GM21526 (cell line): ENCODE data around the gene TFDP2.
"Not testable (repeated sequence)": the region's sequence is repeated elsewhere in the genome, so short reads cannot be mapped to it uniquely, and the experiment has no call there.

Source experiments
- ATAC-seq: cut with Tn5 transposase; IDR thresholded peaks from one replicate; pipeline ENCODE4 v1.9.1; 2021; ENCODE audit warnings: moderate library complexity; ENCODE audit not compliant: unreplicated experiment, low FRiP score

Gene TFDP2

DNA sequence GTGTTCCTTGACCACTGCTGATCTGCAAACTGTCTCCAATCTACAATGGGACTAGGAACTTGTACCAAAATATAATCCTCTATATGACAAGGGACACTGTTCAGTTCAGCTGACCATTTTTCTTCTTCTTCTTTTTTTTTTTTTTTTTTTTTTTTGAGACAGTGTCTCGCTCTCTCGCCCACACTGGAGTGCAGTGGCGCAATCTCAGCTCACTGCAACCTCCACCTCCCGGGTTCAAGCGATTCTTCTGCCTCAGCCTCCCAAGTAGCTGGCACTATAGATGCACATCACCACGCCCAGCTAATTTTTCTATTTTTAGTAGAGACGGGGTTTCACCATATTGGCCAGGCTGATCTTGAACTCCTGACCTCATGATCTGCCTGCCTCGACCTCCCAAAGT lies 174.6 kb downstream of the TFDP2 start:
- ATAC-seq: not testable (repeated sequence)

DNA sequence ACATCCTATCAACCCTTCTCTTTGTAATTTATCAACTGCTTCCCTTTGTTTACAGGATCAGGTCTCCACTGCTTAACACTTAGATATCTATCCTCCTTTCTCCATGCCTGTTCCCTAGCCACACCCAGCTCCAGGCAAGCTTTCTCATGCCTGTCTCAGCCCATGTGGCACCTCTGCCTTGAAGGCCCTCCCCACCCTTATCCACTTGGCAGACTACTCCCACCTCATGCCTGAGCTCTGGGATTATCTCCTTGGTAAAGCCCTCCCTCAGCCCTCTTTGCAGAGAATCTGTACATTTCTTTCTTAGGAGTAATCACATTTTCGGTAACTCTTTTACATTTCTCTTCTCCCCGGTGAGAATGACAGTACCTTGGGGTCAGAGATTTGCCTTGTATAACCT lies 176.9 kb downstream of the TFDP2 start:
- ATAC-seq: no peak

DNA sequence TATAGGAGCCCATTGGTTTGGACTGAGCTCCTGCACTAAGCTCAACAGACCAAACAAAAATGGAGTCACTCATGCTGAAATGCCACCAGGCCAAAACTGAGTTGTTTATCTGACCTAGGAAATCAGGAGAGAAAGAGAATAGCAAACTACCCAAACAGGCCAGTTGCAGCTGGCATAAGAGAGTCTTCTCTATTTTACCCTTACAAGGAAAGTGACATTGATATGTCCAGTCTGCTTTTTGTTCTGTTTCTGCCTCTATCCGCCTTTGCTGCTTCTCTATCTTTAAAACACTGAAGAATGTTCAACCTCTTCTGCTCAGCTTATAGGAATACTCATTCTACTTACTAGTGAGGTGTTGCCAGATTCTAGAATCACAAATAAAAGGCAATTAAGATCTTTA lies 177.8 kb downstream of the TFDP2 start:
- ATAC-seq: no peak

DNA sequence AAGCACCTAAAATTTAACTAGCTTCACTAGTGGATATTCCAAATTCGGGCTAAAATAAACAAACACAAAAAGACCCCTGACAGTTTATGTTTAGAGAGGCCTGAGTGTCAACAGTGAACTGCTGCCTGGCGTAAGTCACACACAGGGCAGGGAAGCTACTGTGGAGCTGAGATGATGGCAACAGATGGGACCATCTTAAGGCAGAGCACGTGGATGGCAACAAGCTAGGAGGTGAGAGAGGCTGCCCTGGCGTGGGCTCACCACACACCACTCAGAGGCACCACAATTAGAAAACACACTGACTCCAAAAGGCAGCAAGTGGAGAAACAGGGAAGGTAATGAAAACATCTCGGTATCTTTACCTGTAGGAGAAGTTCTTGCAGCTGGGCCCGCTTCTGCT lies 179.6 kb downstream of the TFDP2 start:
- no peak for ATAC-seq

DNA sequence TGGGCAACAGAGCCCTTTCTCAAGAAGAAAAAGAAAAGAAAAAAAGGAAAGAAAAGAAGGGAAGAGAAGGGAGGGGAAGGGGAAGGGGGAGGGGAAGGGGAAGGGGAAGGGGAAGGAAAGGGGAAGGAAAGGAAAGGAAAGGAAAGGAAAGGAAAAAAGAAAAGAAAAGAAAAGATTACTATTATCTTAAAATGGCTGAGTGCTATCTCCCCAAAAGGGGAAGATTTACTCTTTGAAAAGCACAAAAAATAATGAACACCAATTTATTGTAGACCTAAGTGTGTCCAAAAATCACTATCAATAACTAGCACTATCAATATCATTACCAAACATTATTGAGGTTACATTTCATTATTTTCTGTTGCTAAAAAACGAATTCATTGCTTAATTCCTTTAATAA lies 183.9 kb downstream of the TFDP2 start:
- no peak for ATAC-seq

DNA sequence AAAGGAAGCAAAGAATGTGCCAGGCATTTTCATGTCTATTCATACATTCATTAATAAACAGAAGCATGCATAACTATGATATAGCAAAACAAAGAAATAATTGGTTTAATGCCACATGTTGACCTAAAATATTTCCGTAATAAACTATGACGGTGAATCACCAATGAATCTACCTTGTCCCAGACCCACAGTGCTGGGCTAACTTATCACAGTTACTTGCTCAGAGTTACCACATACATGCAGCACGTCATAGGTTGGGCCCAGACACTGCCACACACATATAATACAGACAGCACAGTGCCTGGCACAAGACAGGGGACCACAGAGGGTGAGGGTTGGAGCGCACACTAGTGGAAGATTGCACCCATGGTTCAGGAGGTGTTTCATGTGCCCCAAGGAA lies 186.0 kb downstream of the TFDP2 start:
- no peak for ATAC-seq

DNA sequence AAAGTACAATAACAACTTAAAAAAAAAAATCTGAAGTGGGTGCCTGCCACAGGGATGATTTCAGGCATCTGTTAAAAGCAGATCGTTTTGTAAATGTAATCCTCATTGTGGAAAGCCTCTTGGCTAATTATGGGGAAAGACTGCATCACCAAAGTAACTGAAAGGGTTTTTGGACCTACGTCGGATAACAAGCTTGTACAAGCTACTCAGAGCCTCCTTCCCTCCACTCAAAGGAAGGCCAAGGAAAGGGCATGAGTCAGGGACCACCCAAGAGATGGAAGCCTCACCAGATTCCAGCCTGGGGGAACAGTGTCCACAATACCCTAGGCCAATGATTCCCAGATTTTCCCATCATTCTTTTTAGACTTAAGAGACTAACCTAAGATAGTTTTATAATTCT lies 188.6 kb downstream of the TFDP2 start:
- no peak for ATAC-seq

DNA sequence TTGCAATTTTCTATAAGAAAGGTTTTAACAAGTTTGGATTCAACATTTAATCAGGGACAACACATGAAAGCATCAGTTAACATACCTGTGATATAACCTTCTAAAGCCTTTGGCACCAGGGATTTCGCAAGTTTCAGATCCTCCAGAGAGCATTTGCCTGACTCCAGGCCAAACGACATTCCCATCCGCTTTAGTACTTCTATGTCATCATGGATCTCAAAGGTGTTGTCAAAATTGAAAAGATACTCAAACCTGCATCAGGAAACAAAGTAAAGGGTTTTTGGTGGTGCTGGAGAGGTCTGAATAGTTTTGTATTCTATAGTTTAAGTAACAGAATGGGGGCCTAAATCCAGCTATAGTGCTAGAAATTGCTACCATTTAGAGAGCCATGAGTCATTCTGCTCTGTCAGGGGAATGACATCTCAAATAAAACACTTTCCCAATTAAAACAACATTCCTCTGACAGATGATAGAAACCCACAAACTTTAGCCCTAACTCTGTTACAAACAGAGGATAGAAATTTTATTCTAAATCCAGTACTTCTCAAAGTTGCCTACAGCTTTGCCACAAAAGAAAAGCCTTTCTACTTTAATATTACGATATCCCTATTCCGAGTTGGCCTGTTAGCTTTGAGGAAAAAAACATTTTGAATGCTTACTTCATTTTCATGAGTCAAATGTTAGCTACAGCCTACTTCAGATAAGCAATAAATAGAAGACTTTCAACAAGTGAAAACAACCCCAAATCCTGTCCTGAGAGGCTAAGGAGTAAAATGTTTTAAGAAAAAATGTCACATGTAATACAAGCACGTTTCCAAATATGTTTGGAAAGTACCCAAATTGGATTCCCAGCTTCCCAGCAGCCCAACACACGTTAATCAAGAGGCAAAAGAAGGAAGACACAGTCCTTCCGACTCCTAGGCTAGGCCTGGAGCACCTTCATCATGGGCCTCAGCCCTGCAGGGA lies 189.5 kb downstream of the TFDP2 start:
- ATAC-seq: no peak

DNA sequence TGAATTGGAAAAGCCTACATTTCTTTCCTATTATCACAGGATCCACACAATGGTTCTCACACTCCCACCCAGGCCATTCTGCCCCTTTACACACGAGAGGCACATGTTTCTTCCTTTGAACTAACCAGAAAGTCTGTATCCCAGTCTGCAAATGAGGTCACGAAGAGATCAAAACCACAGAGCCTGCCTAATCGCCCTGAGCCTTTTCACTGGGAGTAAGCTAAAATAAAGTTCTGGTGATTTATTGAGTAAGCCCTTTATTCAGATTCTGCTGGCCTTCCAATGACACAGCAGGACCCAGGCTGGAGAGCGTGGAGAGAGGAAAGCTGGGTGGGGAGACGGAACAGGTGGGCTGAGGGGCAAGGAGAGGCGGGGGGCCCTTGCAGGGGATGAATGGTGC lies 194.2 kb downstream of the TFDP2 start:
- no peak for ATAC-seq

DNA sequence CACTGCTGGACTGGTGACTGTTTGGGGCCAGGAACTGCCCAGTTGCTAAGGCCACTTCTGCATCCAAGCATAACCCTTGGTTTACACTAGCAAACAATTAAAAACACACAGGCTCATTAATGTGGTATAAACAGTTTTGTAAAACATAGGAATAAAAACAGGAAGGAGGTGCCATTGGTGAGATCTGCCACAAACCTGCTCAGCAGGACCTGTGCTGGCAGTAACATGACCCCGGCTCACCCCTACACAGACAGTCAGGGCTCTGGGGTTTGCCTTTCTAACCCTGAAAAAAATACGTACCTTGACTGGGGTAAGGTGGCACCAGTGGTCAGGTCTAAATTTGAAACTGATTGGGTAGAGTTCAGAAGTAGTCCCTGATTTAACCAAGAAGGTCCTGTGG lies 196.7 kb downstream of the TFDP2 start:
- no peak for ATAC-seq

DNA sequence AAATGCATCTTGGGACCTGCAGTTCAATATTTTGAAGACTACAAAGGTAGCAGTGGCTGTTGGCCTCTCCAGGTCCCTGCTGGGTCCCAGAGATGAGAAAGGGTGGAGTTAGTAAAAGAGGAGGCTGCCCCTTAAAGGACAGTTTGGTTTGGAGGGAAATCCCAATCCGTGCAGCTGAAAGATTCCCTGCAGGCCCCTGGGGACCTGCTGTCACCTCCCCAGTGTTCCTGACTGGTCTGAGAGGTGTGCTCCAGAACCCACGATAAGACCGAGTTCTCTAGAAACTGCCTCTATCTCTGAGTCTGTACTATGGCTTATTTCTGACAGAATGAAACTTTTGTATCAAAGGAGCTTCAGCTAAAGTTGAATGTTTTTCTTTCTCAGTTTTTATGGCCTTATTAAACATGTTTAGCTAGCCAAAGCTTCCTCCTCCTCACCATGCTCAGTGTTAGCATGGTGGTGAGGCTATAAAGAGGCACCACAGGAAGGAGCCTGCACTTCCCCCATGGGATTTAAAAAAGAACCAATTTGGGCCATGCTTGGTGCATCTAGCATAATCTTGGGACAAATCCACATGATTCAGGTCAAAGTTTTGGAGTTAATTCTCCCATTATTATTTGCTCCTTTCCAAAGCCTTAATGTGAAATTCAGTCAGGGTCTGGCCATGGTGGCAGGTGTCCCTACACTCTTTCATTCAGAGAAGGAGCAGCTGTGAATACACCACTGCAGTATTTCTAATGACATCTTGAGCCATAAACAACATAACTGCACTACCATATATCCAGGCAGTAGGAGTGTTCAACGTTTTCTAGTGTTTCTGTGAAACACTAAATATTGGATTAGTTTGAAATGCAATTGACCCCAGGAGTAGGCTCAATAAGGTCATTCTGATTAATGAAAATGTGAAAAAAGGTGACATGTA lies 198.5 kb downstream of the TFDP2 start:
- ATAC-seq: no peak

DNA sequence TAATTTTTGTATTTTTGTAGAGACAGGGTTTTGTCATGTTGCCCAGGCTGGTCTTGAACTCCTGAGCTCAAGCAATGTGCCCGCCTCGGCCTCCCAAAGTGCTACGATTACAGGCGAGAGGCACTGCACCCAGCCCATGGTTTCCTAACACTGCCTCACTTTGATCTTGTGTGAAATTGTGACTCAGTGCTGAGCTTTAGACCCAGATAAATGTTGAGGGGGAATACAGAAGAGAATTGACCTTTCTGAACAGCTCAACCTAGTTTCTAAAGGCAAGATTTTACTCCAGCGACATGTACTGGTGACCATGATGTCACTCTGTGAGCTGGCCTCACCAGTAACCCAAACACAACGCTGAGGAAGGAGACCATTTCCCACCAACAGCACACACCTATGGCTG lies 199.4 kb downstream of the TFDP2 start:
- ATAC-seq: no peak

DNA sequence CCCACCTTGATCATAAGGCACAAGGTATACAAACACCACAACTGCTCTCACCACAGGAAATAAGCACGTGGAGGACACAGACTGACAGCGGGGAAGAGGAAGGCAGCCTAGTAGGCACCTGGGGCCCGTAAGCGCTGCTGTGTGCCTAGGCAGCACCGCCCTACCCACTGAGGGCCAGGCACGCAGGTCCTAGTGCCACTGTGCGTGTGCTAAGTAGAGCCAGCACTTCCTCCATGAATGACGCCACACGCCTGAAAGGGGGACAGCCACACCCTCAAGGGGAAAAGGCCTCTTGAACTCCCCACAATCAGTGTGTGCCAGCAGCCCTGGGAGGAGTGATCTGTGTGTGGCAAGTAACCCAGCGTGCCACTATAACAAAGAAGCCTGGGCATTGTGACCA lies 199.9 kb downstream of the TFDP2 start:
- ATAC-seq: no peak

DNA sequence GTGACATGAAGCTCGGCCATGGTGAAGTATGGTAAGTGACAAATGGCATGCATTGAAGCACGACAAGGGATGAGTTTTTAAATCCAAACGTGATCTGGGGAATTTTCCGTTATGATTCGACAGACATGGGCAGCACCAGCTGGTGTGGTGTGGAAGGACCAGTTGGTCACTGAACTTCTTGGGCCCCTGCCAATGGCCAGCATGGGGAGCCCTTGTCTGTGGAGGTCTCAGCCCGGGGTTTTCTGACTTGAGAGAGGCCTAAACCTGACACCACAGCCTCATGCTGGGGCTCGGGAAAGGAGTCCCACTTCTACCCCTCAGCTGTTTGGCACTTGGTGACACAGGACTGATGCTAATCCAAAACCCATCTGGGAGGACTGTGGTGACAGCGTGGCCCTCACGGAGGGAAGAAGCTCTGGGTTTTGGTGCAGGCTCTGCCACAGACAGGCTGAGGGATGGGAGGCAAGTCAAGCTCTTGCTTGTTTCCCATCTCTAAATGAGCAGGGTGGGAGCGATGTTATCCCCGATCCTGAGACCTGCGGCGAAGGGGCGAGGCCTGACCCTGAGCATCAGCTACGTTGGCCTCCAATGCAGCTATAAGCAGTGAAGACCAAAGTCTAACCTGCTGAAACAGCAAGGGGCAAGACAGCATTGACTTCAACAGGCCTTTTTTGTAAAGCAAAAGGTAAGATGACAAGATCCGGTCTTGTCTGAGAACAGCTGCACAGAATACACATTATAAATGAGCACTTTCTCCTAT lies 203.4 kb downstream of the TFDP2 start:
- ATAC-seq: no peak

DNA sequence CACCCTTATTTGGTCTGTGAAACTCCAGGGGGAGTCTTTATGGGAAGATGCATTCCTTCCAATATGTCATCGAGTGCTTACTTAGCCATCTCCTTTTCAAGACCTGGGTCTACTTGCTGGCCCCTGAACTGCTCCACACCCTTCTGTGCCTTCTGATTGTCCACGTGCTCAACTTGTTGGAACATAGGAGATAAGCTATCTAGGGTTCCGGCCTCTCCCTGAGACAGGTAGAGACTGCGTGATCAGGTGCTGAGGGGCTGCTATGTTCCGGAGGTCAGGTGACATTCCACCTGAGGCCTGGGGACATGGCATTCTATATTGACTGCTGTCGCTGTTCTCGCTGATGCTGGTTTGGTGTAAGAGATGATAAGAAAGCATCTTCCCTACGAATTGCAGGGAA lies 207.3 kb downstream of the TFDP2 start:
- ATAC-seq: no peak

DNA sequence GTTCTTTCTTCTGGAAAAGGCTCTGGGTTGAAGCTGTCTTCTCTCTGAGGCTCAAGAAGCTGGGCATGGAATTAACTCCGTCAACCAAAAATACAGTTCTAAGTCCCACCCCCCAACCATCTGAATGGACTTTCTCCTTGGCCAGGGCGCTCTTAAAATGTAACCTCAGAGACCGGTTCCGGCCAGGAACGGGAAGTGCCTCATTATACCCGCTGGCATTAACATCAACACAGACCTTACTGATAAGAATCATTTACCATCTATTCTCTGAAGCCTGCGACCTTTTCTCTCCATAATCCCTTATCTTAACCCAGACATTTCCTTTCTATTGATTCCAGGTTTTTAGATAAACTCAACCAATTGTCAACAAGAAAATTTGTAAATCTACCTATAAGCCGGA lies 208.3 kb downstream of the TFDP2 start:
- ATAC-seq: no peak

DNA sequence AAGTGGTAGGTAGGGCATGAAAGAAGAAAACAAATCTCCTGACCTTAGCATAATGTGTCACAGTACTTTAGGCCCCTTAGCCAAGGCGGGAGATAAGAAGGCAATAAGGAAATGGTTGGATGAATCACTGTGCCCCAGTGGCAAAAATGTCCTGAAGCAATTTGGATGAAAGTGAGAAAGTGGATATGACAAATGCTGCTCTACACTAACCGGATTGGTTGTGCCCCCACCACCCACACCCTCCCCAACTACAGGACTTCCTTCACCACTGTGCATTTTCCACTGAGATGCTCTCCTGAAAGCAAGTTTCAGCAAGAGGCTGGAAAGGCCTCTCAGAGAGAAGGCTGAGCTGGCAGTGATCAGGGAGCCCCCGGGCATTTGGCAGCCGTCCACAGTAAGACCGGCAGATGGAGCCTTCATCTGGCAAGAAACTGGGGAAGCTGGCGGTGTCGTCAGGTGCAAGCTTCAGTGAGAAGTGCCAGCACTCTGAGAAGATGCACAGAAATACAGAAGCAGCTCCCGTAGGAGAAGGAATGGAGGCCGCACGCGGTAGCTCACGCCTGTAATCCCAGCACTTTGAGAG lies 209.1 kb downstream of the TFDP2 start:
- no peak for ATAC-seq

DNA sequence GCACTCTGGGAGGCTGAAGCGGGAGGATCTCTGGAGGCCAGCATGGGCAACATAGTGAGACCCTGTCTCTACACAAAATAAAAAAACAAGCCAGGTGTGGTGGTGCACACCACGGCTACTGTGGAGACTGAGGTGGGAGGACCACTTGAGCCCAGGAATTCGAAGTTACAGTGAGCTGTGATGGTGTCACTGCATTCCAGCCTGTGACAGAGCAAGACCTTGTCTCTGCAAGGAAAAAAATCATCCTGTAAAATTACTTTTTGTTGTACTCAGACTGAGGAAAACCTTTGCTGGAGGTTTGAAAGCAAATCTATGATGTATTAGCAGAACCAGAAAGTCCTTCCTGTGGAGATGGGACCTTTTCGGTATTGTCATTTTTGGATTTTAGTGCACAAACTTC lies 209.6 kb downstream of the TFDP2 start:
- ATAC-seq: no peak

DNA sequence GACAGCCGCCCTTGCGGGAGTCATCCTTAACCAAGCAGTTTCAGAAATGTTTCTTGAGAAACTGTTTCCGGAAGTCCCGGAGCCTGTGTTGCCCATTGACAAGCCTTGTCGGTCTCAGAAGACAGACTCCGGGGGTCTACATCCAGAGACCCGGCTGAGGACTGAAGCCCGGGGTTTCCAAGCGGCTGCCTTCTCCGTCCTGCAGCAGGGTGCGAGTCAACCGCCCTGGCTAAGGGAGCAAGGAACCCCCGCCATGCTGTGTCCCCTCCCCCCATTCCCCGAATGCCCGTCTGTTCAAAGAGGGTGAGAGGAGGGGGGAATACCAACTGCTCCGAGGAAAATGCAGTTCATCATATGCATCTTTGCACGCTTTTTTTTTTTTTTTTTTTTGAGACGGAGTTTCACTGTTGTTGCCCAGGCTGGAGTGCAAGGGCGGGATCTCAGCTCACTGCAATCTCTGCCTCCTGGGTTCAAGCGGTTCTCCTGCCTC lies 211.3 kb downstream of the TFDP2 start:
- ATAC-seq: no peak

DNA sequence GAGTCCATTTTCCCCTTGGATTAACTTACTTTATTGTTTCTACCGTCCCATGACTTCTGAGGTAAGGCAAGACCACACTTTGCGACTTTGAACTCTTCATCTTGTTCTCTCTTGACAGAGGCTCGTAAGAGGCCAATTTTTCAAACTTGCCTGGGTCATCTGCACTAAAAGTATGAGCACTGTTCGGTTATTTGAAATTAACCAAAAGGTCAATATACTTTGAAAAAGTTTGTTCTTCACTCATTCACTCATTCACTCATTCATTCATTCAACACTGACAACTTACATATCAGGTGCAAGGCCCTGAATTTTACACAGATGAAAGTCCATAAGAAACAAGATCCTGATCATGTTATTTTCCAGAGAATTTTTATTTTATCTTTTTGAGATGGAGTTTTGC lies 215.0 kb downstream of the TFDP2 start:
- ATAC-seq: no peak
